Nephron (organoid): ENCODE data around the gene ANXA9.
A peak's percentile ranks its signal among the peaks of the same experiment; 100 is the strongest.

Source experiments
- H3K27ac Mint-ChIP-seq, 3 experiments: 2 replicates each; pipeline ENCODE4 v1.8.0; 2020; ENCODE audit warnings: mixed read lengths in 3 of 3, mild to moderate bottlenecking in 2 of 3, moderate library complexity in 1 of 3
- H3K27me3 Mint-ChIP-seq: 2 replicates; pipeline ENCODE4 v1.8.0; 2021; ENCODE audit warnings: low read depth, mild to moderate bottlenecking, moderate library complexity, mixed read lengths
- H3K36me3 Mint-ChIP-seq: 2 replicates; pipeline ENCODE4 v1.8.0; 2020; ENCODE audit warnings: low read depth, mixed read lengths
- H3K4me1 Mint-ChIP-seq: 2 replicates; pipeline ENCODE4 v1.8.0; 2020; ENCODE audit warnings: mixed read lengths
- H3K4me3 Mint-ChIP-seq, 3 experiments: 2 replicates each; pipeline ENCODE4 v1.8.0; 2020; ENCODE audit warnings: mild to moderate bottlenecking in 3 of 3, mixed read lengths in 3 of 3, moderate library complexity in 2 of 3
- H3K9me3 Mint-ChIP-seq: 2 replicates; pipeline ENCODE4 v1.8.0; 2020; ENCODE audit warnings: mixed read lengths
- CTCF ChIP-seq, 3 experiments: fragments of 200-600 bp; sonication (generic); IDR thresholded peaks; one replicate each; pipeline ENCODE4 v1.5.0; 2021; ENCODE audit warnings: antibody characterized with exemption in 3 of 3; ENCODE audit not compliant: unreplicated experiment in 3 of 3

Gene ANXA9

GRCh38 chr1:150981805-150982712, at the start of gene ANXA9:
Gene ANXA9 (plus strand): TSS chr1:150982292. CDS start chr1:150983106, 814 bp downstream.
- Mint-ChIP-seq H3K4me1 (peaks cover 20% of the 10 kb centered on the region), H3K27me3 (peaks cover 12% of the 10 kb centered on the region), H3K4me3 (no peak within 1 kb of the TSS), H3K36me3 (no peaks in the 10 kb centered on the region), H3K9me3 (no peaks in the 10 kb centered on the region), H3K27ac (peak within 1 kb of the TSS in 2 of 3 experiments; percentile 60 to 88)
- no peak for TF ChIP-seq CTCF (IDR thresholded peaks at IDR 0.05; ENCODE audit: unreplicated experiment in 3 of 3)

- TF ChIP-seq CTCF (IDR thresholded peaks at IDR 0.05; ENCODE audit: unreplicated experiment in 3 of 3) = no peak
- Mint-ChIP-seq H3K9me3 (no peaks in the 10 kb centered on the region), H3K36me3 (peaks cover 78% of the 10 kb centered on the region), H3K4me1 (no peaks in the 10 kb centered on the region), H3K27ac (no peak overlapping the region), H3K4me3 (no peak overlapping the region), H3K27me3 (no peaks in the 10 kb centered on the region)
Measured at GRCh38 chr1:150944856-150945255, 37.2 kb upstream of the ANXA9 start.

- Mint-ChIP-seq H3K27me3 (no peaks in the 10 kb centered on the region), H3K4me1 (no peaks in the 10 kb centered on the region), H3K9me3 (no peaks in the 10 kb centered on the region), H3K27ac (no peak overlapping the region), H3K36me3 (peaks cover 82% of the 10 kb centered on the region), H3K4me3 (no peak overlapping the region)
- TF ChIP-seq CTCF (IDR thresholded peaks at IDR 0.05; ENCODE audit: unreplicated experiment in 3 of 3) = no peak
Measured at GRCh38 chr1:150954708-150955107, 27.4 kb upstream of the ANXA9 start.

GRCh38 chr1:150955280-150955679, 26.8 kb upstream of the ANXA9 start:
- H3K36me3 Mint-ChIP-seq = peaks cover 82% of the 10 kb centered on the region
- TF ChIP-seq CTCF (IDR thresholded peaks at IDR 0.05; ENCODE audit: unreplicated experiment in 3 of 3) = no peak

GRCh38 chr1:150957666-150958065, 24.4 kb upstream of the ANXA9 start:
- no peak for TF ChIP-seq CTCF (IDR thresholded peaks at IDR 0.05; ENCODE audit: unreplicated experiment in 3 of 3)
- Mint-ChIP-seq H3K4me3 (no peak overlapping the region), H3K27ac (no peak overlapping the region), H3K9me3 (no peaks in the 10 kb centered on the region), H3K36me3 (peaks cover 82% of the 10 kb centered on the region), H3K4me1 (no peaks in the 10 kb centered on the region), H3K27me3 (no peaks in the 10 kb centered on the region)

More at GRCh38 chr1:150955280-150955679, 26.8 kb upstream of the ANXA9 start:
- Mint-ChIP-seq H3K4me1 (no peaks in the 10 kb centered on the region), H3K4me3 (no peak overlapping the region), H3K27ac (no peak overlapping the region), H3K27me3 (no peaks in the 10 kb centered on the region), H3K9me3 (no peaks in the 10 kb centered on the region)

- H3K4me3 Mint-ChIP-seq = no peak overlapping the region
- no peaks in the 10 kb centered on the region for H3K9me3 Mint-ChIP-seq
- H3K36me3 Mint-ChIP-seq = peaks cover 87% of the 10 kb centered on the region
- no peaks in the 10 kb centered on the region for H3K4me1 Mint-ChIP-seq
- no peak overlapping the region for H3K27ac Mint-ChIP-seq
- no peak for TF ChIP-seq CTCF (IDR thresholded peaks at IDR 0.05; ENCODE audit: unreplicated experiment in 3 of 3)
- H3K27me3 Mint-ChIP-seq = no peaks in the 10 kb centered on the region
Measured at GRCh38 chr1:150960646-150961045, 21.4 kb upstream of the ANXA9 start.
